GM18499 (cell line): Measurements from ENCODE around the gene ZP1.

ENCODE experiments used
- ATAC-seq: cut with Tn5 transposase; IDR thresholded peaks from one replicate; pipeline ENCODE4 v1.9.1; 2021; ENCODE audit warnings: moderate number of reproducible peaks; ENCODE audit not compliant: insufficient read depth, unreplicated experiment

ZP1 gene

GRCh38 chr11:60873533-60873932 is 6.2 kb downstream of the ZP1 start:
- ATAC-seq, result no peak

- ATAC-seq, result no peak
Observed at GRCh38 chr11:60874421-60875365, 7.4 kb downstream of the ZP1 start.

- ATAC-seq, result no peak
Observed at GRCh38 chr11:60875366-60876167, 8.2 kb downstream of the ZP1 start.

- no peak for ATAC-seq
Observed at GRCh38 chr11:60876168-60876485, 8.8 kb downstream of the ZP1 start.

- ATAC-seq, result no peak
Observed at GRCh38 chr11:60878245-60879101, 11.1 kb downstream of the ZP1 start.

- ATAC-seq, result no peak
Observed at GRCh38 chr11:60879104-60879503, 11.8 kb downstream of the ZP1 start.

- no peak for ATAC-seq
Observed at GRCh38 chr11:60879971-60880588, 12.7 kb downstream of the ZP1 start.

- no peak for ATAC-seq
Observed at GRCh38 chr11:60880643-60881282, 13.4 kb downstream of the ZP1 start.

- ATAC-seq, result no peak
Observed at GRCh38 chr11:60887556-60887955, 20.2 kb downstream of the ZP1 start.

GRCh38 chr11:60889869-60890311 is 22.5 kb downstream of the ZP1 start:
- no peak for ATAC-seq

- no peak for ATAC-seq
Observed at GRCh38 chr11:60890696-60891095, 23.4 kb downstream of the ZP1 start.

GRCh38 chr11:60891103-60891741 is 23.9 kb downstream of the ZP1 start:
- ATAC-seq, result no peak

GRCh38 chr11:60895687-60896086 is 28.3 kb downstream of the ZP1 start:
- no peak for ATAC-seq

- ATAC-seq, result no peak
Observed at GRCh38 chr11:60897496-60897895, 30.2 kb downstream of the ZP1 start.

GRCh38 chr11:60899046-60899936 is 31.9 kb downstream of the ZP1 start:
- ATAC-seq, result no peak

GRCh38 chr11:60899977-60900376 is 32.6 kb downstream of the ZP1 start:
- ATAC-seq, result no peak

GRCh38 chr11:60900673-60901404 is 33.5 kb downstream of the ZP1 start:
- no peak for ATAC-seq
